ENCODE data around the gene COPA.
A peak's percentile ranks its signal among the peaks of the same experiment; 100 is the strongest.
"Not testable (repeated sequence)": the region's sequence is repeated elsewhere in the genome, so short reads cannot be mapped to it uniquely, and the experiment has no call there.

Gene COPA

DNA sequence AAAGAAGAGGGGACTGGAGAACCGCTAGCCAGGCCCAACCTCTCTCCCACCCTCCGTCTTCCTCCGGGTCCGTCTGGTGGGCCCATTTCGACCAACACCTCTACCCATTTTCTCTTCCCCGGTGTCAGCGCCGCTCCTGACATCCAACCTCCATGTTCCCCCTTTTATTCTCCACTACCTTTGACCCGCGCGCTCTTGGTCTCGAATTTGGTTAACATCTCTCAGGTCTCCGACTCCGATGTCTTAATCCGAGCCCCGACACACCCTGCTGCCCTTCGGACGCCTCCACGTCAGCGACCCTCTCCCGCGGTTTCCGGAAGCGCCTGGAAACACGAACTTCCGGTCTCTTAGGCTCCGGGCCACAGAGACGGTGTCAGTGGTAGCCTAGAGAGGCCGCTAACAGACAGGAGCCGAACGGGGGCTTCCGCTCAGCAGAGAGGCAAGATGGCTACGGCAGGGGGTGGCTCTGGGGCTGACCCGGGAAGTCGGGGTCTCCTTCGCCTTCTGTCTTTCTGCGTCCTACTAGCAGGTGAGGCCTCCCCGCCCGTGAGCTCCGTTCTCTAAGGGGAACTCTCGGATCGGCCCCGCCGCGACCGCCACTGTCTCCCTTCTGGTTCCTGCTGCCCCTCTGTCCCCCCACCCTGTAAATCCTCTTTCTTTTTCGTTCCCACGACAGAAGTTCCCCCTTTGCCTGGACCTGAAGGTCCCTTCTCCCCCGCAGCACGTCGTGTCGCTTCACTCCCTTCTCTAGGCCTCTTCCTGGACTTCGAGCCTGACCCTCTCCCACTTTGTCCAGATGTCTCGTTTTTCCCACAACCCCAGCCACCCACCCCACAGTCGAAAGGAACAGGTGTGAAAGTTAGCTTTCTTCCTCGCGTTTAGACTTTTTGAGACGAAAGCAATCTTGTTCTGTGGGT lies at the start of gene COPA, which contains the start of gene NCSTN:
COPA (minus strand) TSS at position 298 of the 917 bp plus-strand sequence; CDS start at position 218, 80 bp downstream.
NCSTN (plus strand) TSS at position 431 of the 917 bp plus-strand sequence; CDS start at position 445, 14 bp downstream.
- Mint-ChIP-seq H3K9me3 (no peaks in the 10 kb centered on the region), H3K4me1 (peaks cover 45% of the 10 kb centered on the region), H3K27me3 (no peaks in the 10 kb centered on the region), H3K4me3 (peak within 1 kb of the TSS; percentile 98 to 99), H3K27ac (peak within 1 kb of the TSS; percentile 100)
- ATAC-seq (peak; percentile 100), DNase-seq (peak; percentile 85 to 92)

GRCh38 chr1:160388406-160388805 lies 45.4 kb upstream of the COPA start:
- H3K27ac Mint-ChIP-seq, H3K4me3 Mint-ChIP-seq, H3K9me3 Mint-ChIP-seq, DNase-seq, H3K27me3 Mint-ChIP-seq, ATAC-seq, H3K4me1 Mint-ChIP-seq: not testable (repeated sequence)

- H3K9me3 Mint-ChIP-seq, DNase-seq, H3K4me1 Mint-ChIP-seq, H3K27me3 Mint-ChIP-seq, ATAC-seq, H3K4me3 Mint-ChIP-seq, H3K27ac Mint-ChIP-seq: not testable (repeated sequence)
These were observed 41.8 kb upstream of the COPA start for GRCh38 chr1:160384812-160385211.

DNA sequence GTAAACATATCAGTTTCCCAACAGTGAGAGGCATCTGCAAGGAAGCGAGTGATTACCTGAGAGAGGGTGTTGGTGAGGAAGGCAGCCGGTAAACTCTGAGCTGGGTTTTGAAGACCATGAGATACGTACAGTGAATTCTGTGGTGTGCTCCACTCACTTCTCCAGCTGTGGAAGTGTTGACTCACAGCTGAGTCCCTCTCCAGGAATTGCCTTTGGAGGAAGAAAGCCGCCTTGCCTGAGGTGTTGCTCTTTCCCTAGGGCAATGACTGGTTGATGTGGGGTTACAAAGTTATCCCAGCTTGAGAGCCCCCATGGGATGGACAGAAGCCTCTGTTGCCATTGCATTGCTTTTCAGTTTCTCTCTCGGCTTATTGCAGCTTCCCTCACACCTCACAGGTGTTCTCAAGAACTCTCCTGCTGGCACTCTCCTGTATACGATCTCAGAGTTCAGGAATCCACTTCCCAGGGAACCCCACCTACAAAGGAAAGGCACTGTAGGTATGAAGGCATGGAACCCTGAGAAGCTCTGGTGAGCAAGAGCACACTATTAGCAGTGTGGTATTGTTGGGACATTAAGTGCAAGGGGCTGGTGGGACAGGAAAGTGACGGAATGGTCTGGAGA lies 34.6 kb upstream of the COPA start:
- Mint-ChIP-seq H3K27ac (no peak overlapping the region), H3K4me3 (no peak overlapping the region), H3K27me3 (no peaks in the 10 kb centered on the region), H3K9me3 (no peaks in the 10 kb centered on the region), H3K4me1 (peaks cover 13% of the 10 kb centered on the region)
- DNase-seq (no peak), ATAC-seq (no peak)

- ATAC-seq (peak; percentile 82), DNase-seq (peak; percentile 41 to 48)
- no peak overlapping the region for H3K4me3 Mint-ChIP-seq
- peaks cover 13% of the 10 kb centered on the region for H3K4me1 Mint-ChIP-seq
- H3K27me3 Mint-ChIP-seq = no peaks in the 10 kb centered on the region
- no peaks in the 10 kb centered on the region for H3K9me3 Mint-ChIP-seq
- peak overlapping the region in 1 of 2 donors; percentile 76 for H3K27ac Mint-ChIP-seq
These were observed 33.6 kb upstream of the COPA start for GRCh38 chr1:160376525-160377131.

DNA sequence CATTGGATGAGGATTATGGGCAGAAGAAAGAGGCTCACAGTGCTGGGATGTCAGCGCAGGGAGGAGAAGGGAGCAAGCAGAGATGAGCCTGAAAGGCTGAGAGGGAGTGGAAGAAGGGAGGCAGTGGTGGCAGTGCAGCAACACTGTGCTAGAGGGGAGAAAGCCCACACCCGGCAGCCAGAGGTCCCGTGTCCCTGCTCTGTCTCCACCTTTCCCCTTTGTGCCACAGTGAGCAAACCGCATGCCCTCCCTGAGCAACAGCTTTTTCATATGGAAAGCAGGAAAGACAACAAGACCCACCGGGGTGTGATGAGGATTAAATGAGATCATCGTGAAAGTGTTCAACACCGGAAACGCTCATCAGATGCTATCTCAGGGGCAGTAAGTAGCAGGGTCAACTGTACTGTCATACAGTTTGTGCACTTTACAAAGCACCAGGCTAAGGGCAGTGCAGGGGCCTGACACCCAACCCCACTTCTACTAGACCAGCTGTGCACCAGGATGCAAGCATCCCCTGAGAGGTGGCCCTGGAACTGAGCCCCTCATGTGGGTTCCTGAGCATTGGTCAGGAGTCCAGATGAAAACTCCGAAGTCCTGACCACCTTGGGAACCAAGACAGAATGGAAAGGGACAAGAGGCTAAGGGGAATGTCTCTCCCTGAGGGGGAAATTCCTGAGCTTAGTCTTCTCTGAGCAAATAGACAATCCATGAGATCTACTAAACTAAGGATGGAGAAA lies 32.9 kb upstream of the COPA start:
- no peaks in the 10 kb centered on the region for H3K9me3 Mint-ChIP-seq
- H3K27ac Mint-ChIP-seq = peak overlapping the region in 1 of 2 donors; percentile 76
- no peaks in the 10 kb centered on the region for H3K27me3 Mint-ChIP-seq

GRCh38 chr1:160374306-160375110 lies 31.5 kb upstream of the COPA start:
- ATAC-seq (no peak), DNase-seq (no peak)
- H3K4me3 Mint-ChIP-seq = no peak overlapping the region
- H3K9me3 Mint-ChIP-seq = no peaks in the 10 kb centered on the region
- peak overlapping the region in 1 of 2 donors; percentile 27 for H3K27ac Mint-ChIP-seq
- H3K4me1 Mint-ChIP-seq = peaks cover 13% of the 10 kb centered on the region
- no peaks in the 10 kb centered on the region for H3K27me3 Mint-ChIP-seq

More for the DNA sequence above, 32.9 kb upstream of the COPA start:
- peak; percentile 76 for ATAC-seq
- Mint-ChIP-seq H3K4me1 (peaks cover 13% of the 10 kb centered on the region), H3K4me3 (peak overlapping the region in 1 of 2 donors; percentile 48)
- DNase-seq = no peak

GRCh38 chr1:160373696-160374095 lies 30.6 kb upstream of the COPA start:
- Mint-ChIP-seq H3K4me3 (no peak overlapping the region), H3K27ac (no peak overlapping the region), H3K27me3 (no peaks in the 10 kb centered on the region), H3K9me3 (no peaks in the 10 kb centered on the region), H3K4me1 (peaks cover 13% of the 10 kb centered on the region)
- no peak for DNase-seq
- ATAC-seq = no peak

- Mint-ChIP-seq H3K4me1 (peaks cover 13% of the 10 kb centered on the region), H3K27me3 (no peaks in the 10 kb centered on the region), H3K9me3 (no peaks in the 10 kb centered on the region), H3K4me3 (no peak overlapping the region), H3K27ac (no peak overlapping the region)
- DNase-seq = no peak
- ATAC-seq = no peak
These were observed 28.7 kb upstream of the COPA start for GRCh38 chr1:160371756-160372155.

DNA sequence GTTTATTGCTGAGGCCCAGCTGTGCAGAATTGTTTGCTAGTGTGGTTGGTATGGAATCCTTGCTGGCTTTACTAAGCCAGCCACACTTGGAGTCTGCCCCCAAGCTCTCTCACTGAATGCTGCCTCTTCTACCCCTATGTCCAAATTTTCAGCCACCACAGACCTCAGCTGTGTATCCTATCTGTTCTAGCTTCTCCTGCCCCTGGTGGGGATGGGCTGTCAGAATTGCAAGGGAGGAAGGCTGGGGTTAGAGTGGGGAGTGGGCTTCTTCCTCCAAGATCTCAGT lies 28.2 kb upstream of the COPA start:
- ATAC-seq = no peak
- H3K27ac Mint-ChIP-seq = no peak overlapping the region
- DNase-seq = no peak
- H3K9me3 Mint-ChIP-seq = no peaks in the 10 kb centered on the region
- no peak overlapping the region for H3K4me3 Mint-ChIP-seq
- peaks cover 10% of the 10 kb centered on the region for H3K4me1 Mint-ChIP-seq
- H3K27me3 Mint-ChIP-seq = no peaks in the 10 kb centered on the region

DNA sequence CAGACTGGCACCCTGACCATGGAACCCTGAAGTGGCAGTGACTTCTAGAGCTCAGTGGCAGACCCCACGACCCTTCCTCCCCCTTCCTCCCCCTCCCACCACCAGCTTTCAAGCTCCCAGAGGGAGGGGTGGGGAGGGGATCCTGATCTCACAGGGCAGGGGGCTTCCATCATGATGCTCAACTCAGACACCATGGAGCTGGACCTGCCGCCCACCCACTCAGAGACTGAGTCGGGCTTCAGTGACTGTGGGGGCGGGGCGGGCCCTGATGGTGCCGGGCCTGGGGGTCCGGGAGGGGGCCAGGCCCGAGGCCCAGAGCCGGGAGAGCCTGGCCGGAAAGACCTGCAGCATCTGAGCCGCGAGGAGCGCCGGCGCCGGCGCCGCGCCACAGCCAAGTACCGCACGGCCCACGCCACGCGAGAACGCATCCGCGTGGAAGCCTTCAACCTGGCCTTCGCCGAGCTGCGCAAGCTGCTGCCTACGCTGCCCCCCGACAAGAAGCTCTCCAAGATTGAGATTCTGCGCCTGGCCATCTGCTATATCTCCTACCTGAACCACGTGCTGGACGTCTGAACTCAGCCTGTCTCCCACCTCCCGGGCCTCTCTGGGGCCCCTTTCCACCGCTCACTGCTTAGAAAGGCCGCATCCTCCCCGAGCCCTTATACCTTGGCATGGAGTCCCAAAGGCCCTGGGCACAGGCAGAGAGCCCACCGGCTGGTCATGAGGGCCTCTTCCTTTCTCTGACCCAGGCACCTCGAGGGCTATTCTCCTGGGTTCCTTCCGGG lies 27.7 kb upstream of the COPA start:
- ATAC-seq (no peak), DNase-seq (no peak)
- Mint-ChIP-seq H3K4me1 (peaks cover 4% of the 10 kb centered on the region), H3K27ac (no peak overlapping the region), H3K27me3 (no peaks in the 10 kb centered on the region), H3K9me3 (no peaks in the 10 kb centered on the region), H3K4me3 (no peak overlapping the region)

DNA sequence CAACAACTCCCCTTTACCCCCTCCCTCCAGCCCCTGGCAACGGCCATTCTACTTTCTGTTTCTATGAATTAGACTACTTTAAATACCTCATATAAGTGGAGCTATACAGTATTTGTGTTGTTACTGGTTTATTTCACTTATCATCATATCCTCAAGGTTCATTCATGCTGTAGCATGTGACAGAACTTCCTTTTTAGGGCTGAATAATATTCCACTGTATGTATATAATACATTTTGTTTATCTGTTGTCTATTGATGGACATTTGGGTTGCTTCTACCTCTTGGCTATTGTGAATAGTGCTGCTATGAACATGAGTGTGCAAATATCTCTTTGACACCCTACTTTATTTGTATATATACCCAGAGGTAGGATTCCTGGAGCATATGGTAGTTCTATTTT lies 26.0 kb upstream of the COPA start:
- Mint-ChIP-seq H3K4me3 (no peak overlapping the region), H3K9me3 (no peaks in the 10 kb centered on the region), H3K27ac (no peak overlapping the region), H3K4me1 (no peaks in the 10 kb centered on the region), H3K27me3 (no peaks in the 10 kb centered on the region)
- DNase-seq (no peak), ATAC-seq (no peak)

- DNase-seq = no peak
- no peak for ATAC-seq
- Mint-ChIP-seq H3K4me3 (no peak overlapping the region), H3K9me3 (no peaks in the 10 kb centered on the region), H3K4me1 (no peaks in the 10 kb centered on the region), H3K27ac (no peak overlapping the region), H3K27me3 (no peaks in the 10 kb centered on the region)
These were observed 25.2 kb upstream of the COPA start for GRCh38 chr1:160367934-160368923.
